ENCODE data around the gene DMD.

DNA sequence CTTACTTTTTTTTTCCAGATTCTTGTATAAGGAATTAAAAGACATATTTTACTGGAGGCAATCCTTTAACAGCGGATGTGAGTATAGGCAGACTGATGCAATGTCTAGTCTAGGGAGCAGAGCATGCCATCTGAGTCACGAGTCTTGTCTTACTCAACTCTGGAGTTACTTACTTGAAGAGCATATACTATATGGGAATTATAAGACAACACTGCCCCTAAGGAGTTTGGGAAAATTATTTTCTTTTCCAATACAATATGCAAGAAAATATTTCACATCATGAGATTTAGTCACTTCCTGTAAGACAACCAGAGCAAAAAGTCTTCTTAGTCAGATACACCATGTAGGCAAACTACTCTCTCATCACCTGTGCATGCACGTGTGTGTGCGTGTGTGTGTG lies 1602.2 kb downstream of the DMD start:
- TF ChIP-seq POLR2A (IDR thresholded peaks at IDR 0.05; ENCODE audit: low read depth, low read length) (no peak), POLR2AphosphoS5 (IDR thresholded peaks at IDR 0.05; ENCODE audit: low read depth, low read length) (no peak), TAF1 (IDR thresholded peaks at IDR 0.05; ENCODE audit: borderline replicate concordance, low read depth, low read length) (no peak)
